NB4 (cell line): ENCODE measurements around the gene GLYATL1B.

Source experiments
- CTCF ChIP-seq: IDR thresholded peaks from one replicate; pipeline ENCODE4 v1.5.1; 2012; ENCODE audit warnings: low read depth, low read length
- MAX ChIP-seq: IDR thresholded peaks from 2 replicates; pipeline ENCODE4 v1.6.1; 2011; ENCODE audit warnings: low read depth, low read length
- POLR2A ChIP-seq: IDR thresholded peaks from 2 replicates; pipeline ENCODE4 v1.6.1; 2011; ENCODE audit warnings: mild to moderate bottlenecking; ENCODE audit not compliant: insufficient read length; ENCODE audit errors: extremely low read depth

- TF ChIP-seq POLR2A (no peak), CTCF (no peak), MAX (no peak)
These were observed 28.2 kb downstream of the GLYATL1B start for GRCh38 chr11:59114344-59114743.
